Measurements from ENCODE around the gene MYH14. TPM values are rescaled to one million over a fixed set of nuclear protein-coding genes. Genes with fewer than 3 reads are reported as not detected.
A peak's percentile ranks its signal among the peaks of the same experiment; 100 is the strongest.

MYH14 gene
- total and polyA plus RNA-seq, 9 of the 15 experiments (the other 6 are each of a cell fraction or from before 2014, with no cell fraction given): 0.04 to 0.86 (median 0.19) TPM; not detected in 2

DNA sequence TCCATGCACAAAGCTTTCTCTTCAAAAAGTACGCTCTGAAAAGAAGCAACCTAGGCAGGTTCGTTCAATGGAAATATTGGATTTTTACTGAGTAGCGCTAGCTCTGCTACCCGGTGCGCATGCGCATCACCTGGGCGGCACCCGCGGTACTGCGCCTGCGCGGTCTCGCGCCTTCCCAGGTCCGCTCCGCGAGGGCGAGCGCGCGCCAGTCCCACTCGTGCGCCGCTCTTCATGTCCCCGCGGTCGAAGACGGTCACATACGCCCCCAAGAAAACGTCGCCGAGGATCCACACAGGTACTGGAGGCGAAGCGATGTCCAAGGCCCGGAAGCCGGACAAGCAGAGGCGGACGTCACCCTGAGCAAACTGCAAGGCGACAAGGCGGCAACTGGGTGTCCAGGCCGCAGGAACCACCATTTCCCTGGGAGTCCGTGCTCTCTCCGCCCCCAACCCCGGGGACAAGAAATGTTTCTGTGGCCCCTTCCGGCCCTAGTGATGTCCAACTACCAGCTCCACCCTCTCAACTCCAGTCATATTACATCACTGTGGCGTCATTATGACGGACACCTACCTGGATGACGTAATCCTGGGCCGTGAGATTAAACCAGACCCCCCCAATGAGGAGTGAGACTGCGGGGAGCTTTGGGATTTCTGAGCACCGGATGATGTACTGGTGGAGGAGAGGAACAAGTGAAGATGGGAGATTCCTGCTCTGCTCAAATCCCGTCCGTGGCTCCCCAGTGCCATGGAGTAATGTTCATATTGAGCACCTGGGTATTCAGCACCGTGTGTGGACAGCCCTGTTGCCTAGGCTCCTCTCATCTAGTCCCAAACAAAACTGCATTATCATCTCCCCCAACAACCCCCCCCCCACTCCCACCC lies 130.6 kb downstream of the MYH14 start (continued):
- TF ChIP-seq JUNB (CRISPR knock-in tag; conservative IDR thresholded peaks at IDR 0.05) (peak; percentile 79), KAT7 (CRISPR knock-in tag; IDR thresholded peaks at IDR 0.05; ENCODE audit: borderline replicate concordance) (peak; percentile 94), MXI1 (IDR thresholded peaks at IDR 0.05; ENCODE audit: low read depth, low read length) (no peak), PHB (CRISPR knock-in tag; IDR thresholded peaks at IDR 0.05) (peak; percentile 91; the same call in 1 of the 2 replicates), SRSF1 (IDR thresholded peaks at IDR 0.05; ENCODE audit: low read depth, low read length) (no peak), MCM7 (IDR thresholded peaks at IDR 0.05) (no peak), KDM1A (IDR thresholded peaks at IDR 0.05) (peak in 1 of 2 experiments; percentile 50; a peak in 1 of 4 replicates), PURB (CRISPR knock-in tag; IDR thresholded peaks at IDR 0.05; ENCODE audit: low read depth) (no peak), ZNF232 (CRISPR knock-in tag; IDR thresholded peaks at IDR 0.05) (peak; percentile 86), NRF1 (conservative IDR thresholded peaks at IDR 0.05 in 1 of 2, IDR thresholded peaks at IDR 0.05 in 1 of 2) (peak; percentile 100), CEBPG (CRISPR knock-in tag; IDR thresholded peaks at IDR 0.05) (peak; percentile 91), CEBPG (tag; conservative IDR thresholded peaks at IDR 0.05 in 1 of 2, IDR thresholded peaks at IDR 0.05 in 1 of 2) (peak; percentile 95 to 98), HNRNPLL (IDR thresholded peaks at IDR 0.05; ENCODE audit: low read depth, low read length, poor library complexity, severe bottlenecking) (peak; percentile 24), PML (IDR thresholded peaks at IDR 0.05; ENCODE audit: low read length) (peak; percentile 76; the same call in 1 of the 2 replicates), HMGN3 (IDR thresholded peaks at IDR 0.05; ENCODE audit: borderline replicate concordance, extremely low read depth, insufficient read length, low read depth, low read length) (peak; percentile 26), NCOA4 (IDR thresholded peaks at IDR 0.05; ENCODE audit: partially characterized antibody) (no peak), ZNF75A (CRISPR knock-in tag; IDR thresholded peaks at IDR 0.05) (no peak)
- TF ChIP-seq, protein P1, sequence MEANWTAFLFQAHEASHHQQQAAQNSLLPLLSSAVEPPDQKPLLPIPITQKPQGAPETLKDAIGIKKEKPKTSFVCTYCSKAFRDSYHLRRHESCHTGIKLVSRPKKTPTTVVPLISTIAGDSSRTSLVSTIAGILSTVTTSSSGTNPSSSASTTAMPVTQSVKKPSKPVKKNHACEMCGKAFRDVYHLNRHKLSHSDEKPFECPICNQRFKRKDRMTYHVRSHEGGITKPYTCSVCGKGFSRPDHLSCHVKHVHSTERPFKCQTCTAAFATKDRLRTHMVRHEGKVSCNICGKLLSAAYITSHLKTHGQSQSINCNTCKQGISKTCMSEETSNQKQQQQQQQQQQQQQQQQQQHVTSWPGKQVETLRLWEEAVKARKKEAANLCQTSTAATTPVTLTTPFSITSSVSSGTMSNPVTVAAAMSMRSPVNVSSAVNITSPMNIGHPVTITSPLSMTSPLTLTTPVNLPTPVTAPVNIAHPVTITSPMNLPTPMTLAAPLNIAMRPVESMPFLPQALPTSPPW (CRISPR knock-in tag; IDR thresholded peaks at IDR 0.05): 0 out of 2 replicates have a peak, but pooled peaks have one; percentile 0
- TF ChIP-seq, protein P2, sequence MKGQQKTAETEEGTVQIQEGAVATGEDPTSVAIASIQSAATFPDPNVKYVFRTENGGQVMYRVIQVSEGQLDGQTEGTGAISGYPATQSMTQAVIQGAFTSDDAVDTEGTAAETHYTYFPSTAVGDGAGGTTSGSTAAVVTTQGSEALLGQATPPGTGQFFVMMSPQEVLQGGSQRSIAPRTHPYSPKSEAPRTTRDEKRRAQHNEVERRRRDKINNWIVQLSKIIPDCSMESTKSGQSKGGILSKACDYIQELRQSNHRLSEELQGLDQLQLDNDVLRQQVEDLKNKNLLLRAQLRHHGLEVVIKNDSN (CRISPR knock-in tag; IDR thresholded peaks at IDR 0.05): no peak
- TF ChIP-seq, protein P3, sequence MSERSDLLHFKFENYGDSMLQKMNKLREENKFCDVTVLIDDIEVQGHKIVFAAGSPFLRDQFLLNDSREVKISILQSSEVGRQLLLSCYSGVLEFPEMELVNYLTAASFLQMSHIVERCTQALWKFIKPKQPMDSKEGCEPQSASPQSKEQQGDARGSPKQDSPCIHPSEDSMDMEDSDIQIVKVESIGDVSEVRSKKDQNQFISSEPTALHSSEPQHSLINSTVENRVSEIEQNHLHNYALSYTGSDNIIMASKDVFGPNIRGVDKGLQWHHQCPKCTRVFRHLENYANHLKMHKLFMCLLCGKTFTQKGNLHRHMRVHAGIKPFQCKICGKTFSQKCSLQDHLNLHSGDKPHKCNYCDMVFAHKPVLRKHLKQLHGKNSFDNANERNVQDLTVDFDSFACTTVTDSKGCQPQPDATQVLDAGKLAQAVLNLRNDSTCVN (CRISPR knock-in tag; IDR thresholded peaks at IDR 0.05): peak; percentile 37; the same call in 1 of the 2 replicates

Measured in K562 (cell line).